Measurements from ENCODE around the gene OR10J5.
"Not testable (repeated sequence)": the region's sequence is repeated elsewhere in the genome, so short reads cannot be mapped to it uniquely, and the experiment has no call there.

OR10J5 gene

GRCh38 chr1:159535907-159536306 lies at the start of gene OR10J5:
Gene OR10J5 (minus strand): TSS chr1:159536007. CDS start chr1:159536007, 0 bp downstream.
- DNase-seq: no peak

- DNase-seq: no peak
These were observed 48.7 kb upstream of the OR10J5 start for GRCh38 chr1:159584536-159584935.

- no peak for DNase-seq
These were observed 45.6 kb upstream of the OR10J5 start for GRCh38 chr1:159581422-159581821.

GRCh38 chr1:159580340-159580739 lies 44.5 kb upstream of the OR10J5 start:
- no peak for DNase-seq

- DNase-seq: no peak
These were observed 41.6 kb upstream of the OR10J5 start for GRCh38 chr1:159577446-159577845.

GRCh38 chr1:159562680-159563079 lies 26.9 kb upstream of the OR10J5 start:
- no peak for DNase-seq

GRCh38 chr1:159561497-159561896 lies 25.7 kb upstream of the OR10J5 start:
- DNase-seq: no peak

- DNase-seq: no peak
These were observed 24.8 kb upstream of the OR10J5 start for GRCh38 chr1:159560599-159560998.

- no peak for DNase-seq
These were observed 21.1 kb upstream of the OR10J5 start for GRCh38 chr1:159556931-159557369.

- DNase-seq: no peak
These were observed 18.9 kb upstream of the OR10J5 start for GRCh38 chr1:159554696-159555095.

- no peak for DNase-seq
These were observed 18.5 kb upstream of the OR10J5 start for GRCh38 chr1:159554261-159554660.

- no peak for DNase-seq
These were observed 12.3 kb upstream of the OR10J5 start for GRCh38 chr1:159548126-159548525.

- no peak for DNase-seq
These were observed 2.9 kb downstream of the OR10J5 start for GRCh38 chr1:159532922-159533321.

- not testable (repeated sequence) for DNase-seq
These were observed 11.0 kb downstream of the OR10J5 start for GRCh38 chr1:159524792-159525191.

- DNase-seq: no peak
These were observed 25.6 kb downstream of the OR10J5 start for GRCh38 chr1:159510229-159510541.

GRCh38 chr1:159509440-159510228 lies 26.2 kb downstream of the OR10J5 start:
- DNase-seq: no peak

GRCh38 chr1:159508951-159509350 lies 26.9 kb downstream of the OR10J5 start:
- no peak for DNase-seq

GRCh38 chr1:159505676-159506075 lies 30.1 kb downstream of the OR10J5 start:
- no peak for DNase-seq

- no peak for DNase-seq
These were observed 34.7 kb downstream of the OR10J5 start for GRCh38 chr1:159501082-159501481.

- DNase-seq: not testable (repeated sequence)
These were observed 41.1 kb downstream of the OR10J5 start for GRCh38 chr1:159494513-159495210.

GRCh38 chr1:159493354-159493753 lies 42.5 kb downstream of the OR10J5 start:
- no peak for DNase-seq

GRCh38 chr1:159492575-159493323 lies 43.1 kb downstream of the OR10J5 start:
- DNase-seq: no peak
